ENCODE measurements around the gene AFM. TPM values are rescaled to one million over a fixed set of nuclear protein-coding genes. Genes with fewer than 3 reads are reported as not detected.

AFM gene, protein sequence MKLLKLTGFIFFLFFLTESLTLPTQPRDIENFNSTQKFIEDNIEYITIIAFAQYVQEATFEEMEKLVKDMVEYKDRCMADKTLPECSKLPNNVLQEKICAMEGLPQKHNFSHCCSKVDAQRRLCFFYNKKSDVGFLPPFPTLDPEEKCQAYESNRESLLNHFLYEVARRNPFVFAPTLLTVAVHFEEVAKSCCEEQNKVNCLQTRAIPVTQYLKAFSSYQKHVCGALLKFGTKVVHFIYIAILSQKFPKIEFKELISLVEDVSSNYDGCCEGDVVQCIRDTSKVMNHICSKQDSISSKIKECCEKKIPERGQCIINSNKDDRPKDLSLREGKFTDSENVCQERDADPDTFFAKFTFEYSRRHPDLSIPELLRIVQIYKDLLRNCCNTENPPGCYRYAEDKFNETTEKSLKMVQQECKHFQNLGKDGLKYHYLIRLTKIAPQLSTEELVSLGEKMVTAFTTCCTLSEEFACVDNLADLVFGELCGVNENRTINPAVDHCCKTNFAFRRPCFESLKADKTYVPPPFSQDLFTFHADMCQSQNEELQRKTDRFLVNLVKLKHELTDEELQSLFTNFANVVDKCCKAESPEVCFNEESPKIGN
- not detected in 2 replicates for total RNA-seq

DNA sequence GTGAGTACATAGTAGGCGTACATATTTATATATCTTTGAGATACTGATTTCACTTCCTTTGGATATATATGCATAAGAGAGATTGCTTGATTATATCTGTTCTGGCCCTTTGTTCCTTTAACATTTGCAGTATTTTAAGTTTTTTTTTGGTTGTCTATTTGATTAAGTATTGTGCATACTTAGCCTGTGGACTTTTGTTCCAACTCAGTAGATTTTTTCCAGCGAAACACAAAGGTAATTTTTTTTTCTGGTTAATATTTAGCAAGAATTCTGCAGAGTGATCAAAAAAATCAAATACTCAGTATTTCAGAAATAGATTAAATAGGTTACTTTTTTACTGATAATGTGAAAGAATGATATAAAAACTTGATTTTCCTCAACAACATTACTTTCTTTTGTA is at the start of gene AFM:
TSS of gene AFM (plus strand) at position 388 of the 400 bp plus-strand sequence. CDS start 31 bp downstream, outside the sequence.
- DNase-seq (ENCODE audit: extremely low read depth, low read depth, low spot score): no peak

DNA sequence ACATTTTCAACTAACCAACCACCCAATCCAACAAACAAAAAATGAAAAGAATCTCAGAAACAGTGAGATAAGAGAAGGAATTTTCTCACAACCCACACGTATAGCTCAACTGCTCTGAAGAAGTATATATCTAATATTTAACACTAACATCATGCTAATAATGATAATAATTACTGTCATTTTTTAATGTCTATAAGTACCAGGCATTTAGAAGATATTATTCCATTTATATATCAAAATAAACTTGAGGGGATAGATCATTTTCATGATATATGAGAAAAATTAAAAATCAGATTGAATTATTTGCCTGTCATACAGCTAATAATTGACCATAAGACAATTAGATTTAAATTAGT is 49.8 kb upstream of the AFM start:
- DNase-seq (ENCODE audit: extremely low read depth, low read depth, low spot score): no peak

DNA sequence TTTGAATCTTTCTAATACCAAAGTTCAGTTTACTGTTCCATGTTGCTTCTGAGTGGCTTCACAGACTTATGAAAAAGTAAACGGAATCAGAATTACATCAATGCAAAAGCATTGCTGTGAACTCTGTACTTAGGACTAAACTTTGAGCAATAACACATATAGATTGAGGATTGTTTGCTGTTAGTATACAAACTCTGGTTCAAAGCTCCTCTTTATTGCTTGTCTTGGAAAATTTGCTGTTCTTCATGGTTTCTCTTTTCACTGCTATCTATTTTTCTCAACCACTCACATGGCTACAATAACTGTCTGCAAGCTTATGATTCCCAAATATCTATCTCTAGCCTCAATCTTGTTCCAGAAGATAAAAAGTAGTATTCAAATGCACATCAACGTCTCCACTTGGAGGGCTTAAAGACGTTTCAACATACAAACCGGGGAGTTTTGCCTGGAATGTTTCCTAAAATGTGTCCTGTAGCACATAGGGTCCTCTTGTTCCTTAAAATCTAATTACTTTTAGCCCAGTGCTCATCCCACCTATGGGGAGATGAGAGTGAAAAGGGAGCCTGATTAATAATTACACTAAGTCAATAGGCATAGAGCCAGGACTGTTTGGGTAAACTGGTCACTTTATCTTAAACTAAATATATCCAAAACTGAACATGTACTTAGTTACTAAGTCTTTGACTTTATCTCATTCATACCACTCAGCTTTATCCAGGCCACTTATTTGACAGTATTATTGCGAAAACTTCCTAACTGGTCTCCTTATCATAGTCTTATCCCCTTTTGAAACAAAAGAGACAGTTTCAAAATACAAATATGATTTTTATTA is 49.2 kb upstream of the AFM start:
- DNase-seq (ENCODE audit: extremely low read depth, low read depth, low spot score): no peak

DNA sequence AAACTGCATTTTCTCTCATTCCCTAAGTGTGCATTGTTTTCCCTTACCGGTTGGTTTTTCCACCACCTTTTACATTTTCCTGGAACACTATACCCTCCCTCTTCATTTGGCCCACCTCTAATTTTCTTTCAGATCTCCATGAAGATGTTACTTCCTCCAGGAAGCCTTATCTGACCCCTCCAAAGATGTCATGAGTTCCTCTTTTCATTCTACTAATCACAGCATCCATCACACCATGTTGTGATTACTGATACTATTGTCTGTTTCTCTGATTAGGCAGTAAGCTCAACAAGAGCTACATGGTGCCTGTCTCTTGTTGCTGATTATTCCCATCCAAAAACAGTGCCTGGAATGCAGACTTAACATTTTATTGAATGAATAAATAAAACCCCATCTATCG is 48.4 kb upstream of the AFM start:
- no peak for DNase-seq (ENCODE audit: extremely low read depth, low read depth, low spot score)

DNA sequence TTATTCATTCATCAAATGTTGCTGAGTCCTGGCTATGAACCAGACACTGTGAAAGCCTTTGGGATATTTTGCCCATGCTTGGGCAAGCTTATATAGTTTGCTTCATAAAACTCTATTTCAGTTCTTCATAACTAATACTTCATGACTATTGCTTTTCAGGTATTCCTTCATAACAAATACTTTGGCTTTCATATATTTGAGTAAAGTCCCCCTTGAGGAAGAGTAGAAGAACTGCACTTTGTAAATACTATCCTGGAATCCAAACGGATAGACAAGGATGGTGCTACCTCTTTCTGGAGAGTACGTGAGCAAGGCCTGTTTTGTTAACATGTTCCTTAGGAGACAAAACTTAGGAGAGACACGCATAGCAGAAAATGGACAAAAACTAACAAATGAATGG is 47.2 kb upstream of the AFM start:
- no peak for DNase-seq (ENCODE audit: extremely low read depth, low read depth, low spot score)

DNA sequence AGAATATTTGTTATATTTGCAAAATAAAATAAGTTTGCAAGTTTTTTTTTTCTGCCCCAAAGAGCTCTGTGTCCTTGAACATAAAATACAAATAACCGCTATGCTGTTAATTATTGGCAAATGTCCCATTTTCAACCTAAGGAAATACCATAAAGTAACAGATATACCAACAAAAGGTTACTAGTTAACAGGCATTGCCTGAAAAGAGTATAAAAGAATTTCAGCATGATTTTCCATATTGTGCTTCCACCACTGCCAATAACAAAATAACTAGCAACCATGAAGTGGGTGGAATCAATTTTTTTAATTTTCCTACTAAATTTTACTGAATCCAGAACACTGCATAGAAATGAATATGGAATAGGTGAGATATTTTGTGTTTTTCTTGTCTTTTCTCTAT is 45.6 kb upstream of the AFM start, which contains the start of gene AFP:
TSS of gene AFP (plus strand) at position 238 of the 400 bp plus-strand sequence. CDS start at position 280, 42 bp downstream.
- no peak for DNase-seq (ENCODE audit: extremely low read depth, low read depth, low spot score)

DNA sequence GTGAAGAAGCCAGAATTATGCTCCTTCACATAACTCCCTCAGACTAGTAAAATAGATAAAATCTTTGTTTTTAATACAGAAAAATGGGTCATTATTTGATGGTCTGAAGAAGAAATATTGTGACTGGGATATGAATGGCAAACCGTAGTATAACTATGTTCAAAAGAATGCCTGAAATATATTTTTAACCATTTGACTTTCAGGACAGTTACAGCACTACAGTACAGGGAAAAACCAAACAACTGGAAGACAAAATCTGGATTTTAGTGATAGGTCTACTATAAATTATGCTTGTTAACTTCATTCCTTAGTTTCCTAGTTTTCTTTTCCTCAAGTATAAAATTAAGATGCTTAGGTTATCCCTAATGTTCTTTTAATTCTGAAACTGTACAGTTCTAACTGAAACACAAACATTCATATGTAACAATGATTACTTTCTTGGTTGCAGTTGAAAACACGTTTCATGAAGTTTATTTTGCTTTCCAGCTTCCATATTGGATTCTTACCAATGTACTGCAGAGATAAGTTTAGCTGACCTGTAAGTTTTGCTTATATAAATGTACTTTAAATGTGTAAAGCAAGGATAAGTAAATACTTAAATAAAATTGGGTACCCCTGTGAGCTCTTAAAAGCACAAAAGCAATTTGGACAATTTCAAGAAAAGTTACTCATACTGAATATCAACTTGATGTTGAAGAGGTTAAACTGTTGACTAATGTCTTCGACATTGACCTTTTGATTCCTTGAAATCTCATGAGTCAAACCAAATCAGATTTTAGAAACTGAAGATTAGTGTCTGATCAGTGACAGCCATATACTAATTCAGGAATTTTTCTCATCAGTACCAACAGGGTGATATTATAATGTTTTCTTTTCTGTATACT is 44.6 kb upstream of the AFM start:
- DNase-seq (ENCODE audit: extremely low read depth, low read depth, low spot score): no peak

DNA sequence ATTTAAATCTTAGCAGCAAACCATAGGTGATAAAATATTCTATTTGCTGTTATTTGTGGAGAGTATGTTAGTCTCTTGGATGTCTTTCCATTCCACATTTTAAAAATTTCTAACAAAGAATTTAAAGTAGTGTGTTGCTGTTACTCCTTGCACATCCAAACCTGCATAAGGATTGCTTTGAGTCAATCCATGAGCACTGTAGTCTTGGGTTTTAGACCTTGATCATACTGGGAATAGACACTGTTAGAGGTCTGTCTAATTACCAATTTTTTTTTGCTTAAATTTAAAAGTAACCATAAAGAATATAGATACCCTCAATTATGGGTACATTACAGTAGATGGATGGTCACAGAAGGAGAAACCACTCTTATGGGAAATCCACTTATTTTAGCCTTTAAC is 44.0 kb upstream of the AFM start:
- no peak for DNase-seq (ENCODE audit: extremely low read depth, low read depth, low spot score)

DNA sequence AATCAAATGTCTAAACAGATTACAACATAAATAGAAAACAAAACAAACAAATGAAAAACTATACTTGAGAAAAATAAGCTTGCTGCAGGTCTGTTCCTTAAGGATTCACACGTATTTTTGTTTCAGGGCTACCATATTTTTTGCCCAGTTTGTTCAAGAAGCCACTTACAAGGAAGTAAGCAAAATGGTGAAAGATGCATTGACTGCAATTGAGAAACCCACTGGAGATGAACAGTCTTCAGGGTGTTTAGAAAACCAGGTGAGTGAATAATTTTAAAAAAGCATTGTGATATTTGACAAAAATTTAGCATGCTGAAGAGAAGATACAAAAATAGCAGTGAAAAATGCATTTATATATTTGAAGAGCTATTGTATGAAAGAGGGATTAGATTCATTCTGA is 43.5 kb upstream of the AFM start:
- DNase-seq (ENCODE audit: extremely low read depth, low read depth, low spot score): no peak

DNA sequence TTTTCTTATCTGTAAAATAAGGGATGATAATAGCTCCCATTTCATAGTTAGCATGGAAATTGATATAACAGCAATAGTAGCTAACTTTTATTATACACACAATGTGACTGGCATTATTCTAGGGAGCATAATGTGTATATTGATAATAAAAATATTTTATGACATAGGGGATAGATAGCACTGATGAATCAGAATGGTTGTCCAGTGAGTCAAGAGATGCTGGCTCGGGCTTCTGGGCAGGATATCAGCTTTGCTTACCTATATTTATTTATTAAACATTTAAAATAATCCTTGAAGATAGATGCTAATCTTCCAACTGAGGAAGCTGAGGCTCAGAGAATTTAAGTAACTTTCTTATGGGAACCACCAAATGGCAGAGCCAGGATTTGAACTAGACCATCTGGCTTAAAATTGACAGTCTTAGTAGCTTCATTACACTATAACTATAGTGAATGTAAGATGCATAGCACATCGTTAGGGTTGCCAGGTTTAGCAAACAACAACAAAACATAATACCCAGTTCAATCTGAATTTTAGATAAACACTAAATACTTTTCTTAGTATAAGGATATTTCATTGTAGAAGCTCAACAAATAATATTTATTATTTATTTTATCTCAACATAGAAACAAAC is 42.8 kb upstream of the AFM start:
- no peak for DNase-seq (ENCODE audit: extremely low read depth, low read depth, low spot score)

DNA sequence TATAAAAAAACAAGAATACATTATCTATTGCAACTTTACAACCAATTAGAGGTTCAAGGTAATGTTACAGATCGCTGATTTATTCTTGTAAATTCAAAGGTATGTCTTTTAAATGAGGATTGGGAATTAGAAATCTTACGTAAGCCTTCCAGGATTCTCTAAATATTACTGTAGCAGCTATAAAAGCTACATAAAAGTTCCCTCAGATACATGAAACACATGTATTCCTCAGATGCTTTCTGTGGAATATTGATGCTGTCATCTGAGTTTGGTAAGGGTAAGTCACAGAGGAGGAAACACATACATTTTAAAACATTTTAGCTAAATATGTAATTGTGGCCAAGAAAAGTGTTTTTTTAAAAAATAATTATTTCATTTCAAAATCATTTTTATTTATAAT is 42.1 kb upstream of the AFM start:
- no peak for DNase-seq (ENCODE audit: extremely low read depth, low read depth, low spot score)

DNA sequence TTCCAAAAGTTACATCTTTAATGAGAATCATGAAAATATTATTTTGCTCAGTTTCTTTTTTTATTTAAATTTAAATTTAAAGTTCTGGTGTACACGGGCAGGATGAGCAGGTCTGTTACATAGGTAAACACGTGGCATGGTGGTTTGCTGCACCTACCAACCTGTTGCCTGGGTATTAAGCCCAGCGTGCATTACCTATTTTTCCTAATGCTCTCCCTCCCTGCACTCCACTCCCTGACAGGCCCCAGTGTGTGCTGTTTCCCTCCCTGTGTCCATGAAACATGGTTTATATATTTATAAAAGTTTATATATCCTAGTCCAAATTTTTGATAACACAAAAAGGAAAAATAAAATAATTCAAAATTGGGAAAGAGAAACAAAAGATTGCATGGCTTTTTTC is 41.6 kb upstream of the AFM start:
- DNase-seq (ENCODE audit: extremely low read depth, low read depth, low spot score): no peak

DNA sequence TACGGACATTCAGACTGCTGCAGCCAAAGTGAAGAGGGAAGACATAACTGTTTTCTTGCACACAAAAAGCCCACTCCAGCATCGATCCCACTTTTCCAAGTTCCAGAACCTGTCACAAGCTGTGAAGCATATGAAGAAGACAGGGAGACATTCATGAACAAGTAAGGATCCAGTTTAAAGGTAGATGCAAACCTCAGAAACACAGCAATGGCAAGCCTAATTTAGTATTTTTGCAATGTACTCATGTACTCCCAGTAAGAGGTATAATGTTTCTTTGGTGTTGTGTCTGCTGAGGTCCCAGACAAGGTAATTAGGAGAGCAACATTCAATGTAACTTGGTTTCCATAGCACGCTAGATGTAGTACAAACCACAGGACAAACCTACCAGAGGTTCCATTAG is 40.9 kb upstream of the AFM start:
- no peak for DNase-seq (ENCODE audit: extremely low read depth, low read depth, low spot score)

DNA sequence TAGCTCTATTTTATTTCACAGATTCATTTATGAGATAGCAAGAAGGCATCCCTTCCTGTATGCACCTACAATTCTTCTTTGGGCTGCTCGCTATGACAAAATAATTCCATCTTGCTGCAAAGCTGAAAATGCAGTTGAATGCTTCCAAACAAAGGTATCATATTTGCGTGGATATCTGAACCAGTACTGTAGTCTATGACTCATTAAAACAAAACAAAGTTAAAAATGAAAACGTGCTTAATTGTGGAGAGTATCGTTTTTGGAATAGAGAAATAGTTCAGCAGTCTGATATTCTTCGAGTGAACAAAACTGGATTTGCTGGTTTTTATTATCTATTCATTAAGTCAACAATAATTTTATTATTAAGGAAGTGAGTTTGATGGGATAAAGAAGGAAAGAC is 39.3 kb upstream of the AFM start:
- no peak for DNase-seq (ENCODE audit: extremely low read depth, low read depth, low spot score)

DNA sequence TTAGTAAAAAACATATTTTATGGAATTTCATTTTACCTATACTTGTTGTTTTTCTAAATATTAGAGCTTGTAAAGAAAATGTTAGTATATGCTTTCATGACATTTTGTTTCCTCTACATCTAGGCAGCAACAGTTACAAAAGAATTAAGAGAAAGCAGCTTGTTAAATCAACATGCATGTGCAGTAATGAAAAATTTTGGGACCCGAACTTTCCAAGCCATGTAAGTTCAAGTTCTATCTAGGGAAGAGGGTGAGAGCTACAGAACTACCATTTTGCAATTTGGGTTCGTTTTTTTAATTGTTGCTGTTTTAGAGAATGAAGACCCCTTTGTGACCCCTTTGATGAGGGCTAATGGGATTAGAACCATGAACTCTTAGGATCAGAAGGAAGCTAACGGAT is 38.3 kb upstream of the AFM start:
- no peak for DNase-seq (ENCODE audit: extremely low read depth, low read depth, low spot score)

DNA sequence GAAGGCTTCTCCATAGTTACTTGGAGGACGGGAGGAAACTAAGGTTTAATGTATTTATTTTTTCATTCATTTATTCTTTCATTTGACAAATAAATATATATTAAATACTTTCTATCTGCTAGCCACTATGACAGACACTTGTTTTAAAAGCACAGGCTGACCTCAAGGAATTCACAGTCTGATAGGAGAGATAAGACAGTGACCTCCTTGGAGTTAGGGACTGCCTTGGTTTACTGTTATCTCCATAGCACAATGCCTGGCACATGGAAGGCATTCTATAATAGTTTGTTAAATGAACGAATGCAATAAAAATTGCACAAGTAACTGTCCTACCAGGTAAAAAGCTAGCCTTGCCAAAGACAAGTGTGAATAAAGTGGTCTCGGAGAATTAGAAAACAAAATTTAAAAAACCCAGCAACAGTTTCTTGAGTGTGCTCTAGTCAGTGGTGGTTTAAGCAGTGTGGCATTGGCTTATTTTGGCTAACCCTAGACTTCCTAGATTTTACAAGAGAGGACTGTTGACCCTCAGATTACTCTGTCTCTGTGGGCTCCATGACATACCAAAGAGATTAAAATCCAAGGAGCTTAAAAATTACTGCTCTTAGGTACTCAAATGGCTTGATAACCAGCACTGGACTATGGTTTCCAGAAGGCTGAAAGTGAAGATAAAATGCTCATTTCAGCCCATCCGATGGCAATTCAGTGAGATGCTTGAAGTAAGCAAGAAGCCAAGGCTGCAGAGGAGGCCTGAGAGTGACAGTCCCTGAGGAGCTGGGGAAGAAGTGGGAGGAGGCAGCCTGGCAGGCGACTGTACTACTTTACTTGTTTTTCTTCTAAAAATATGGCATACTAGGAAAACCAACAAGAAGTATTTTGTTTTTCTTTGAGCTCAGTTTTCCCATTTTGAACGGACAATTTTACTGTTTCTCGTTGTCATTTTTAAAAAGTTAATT is 35.9 kb upstream of the AFM start:
- DNase-seq (ENCODE audit: extremely low read depth, low read depth, low spot score): no peak

DNA sequence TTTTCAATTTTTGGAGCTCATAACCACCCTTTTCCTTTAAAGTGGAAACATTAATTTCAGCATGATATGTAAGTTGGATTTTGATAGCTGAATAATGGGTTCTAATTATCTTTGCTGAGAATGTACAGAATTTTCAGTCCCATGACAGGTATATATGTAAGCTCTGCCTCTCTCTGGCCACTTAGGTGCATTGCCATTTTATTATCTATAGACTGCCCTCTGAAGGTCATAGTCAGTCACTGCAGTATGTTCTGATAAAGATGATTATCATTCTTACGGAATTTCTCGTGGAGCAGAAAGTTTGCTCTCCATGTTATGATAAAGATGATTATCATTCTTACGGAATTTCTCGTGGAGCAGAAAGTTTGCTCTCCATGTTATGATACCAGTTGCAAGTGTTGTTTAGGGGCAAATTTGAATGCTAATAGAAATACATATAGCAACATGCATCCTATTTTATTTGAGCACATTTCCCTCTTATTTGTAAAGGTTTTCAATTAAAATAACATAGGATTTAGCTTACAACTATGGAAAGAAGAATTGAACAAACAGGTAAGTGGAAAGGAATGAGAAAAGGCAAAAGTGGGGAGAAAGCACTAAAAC is 35.1 kb upstream of the AFM start:
- peak; percentile 12 for DNase-seq (ENCODE audit: extremely low read depth, low read depth, low spot score)

DNA sequence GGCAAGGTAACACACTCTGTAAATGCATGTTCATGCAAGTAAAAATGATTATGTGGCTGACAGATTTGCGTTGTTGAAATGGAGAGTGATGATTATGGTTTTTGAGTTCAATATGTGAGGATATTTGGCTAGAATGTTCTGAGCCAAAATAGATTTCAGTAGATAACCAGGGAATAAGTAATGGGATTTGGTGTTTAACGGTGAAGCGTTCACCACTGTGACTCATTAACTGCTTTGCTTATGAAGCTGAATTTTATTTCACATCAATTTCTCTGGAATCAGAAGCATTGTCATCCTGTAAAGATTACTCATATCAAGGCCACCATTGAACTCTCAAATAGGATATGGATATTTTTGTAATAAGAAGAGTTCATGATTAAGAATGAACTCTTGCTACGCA is 33.9 kb upstream of the AFM start:
- DNase-seq (ENCODE audit: extremely low read depth, low read depth, low spot score): no peak
